ENCODE data around the gene UBIAD1.
"Not testable (repeated sequence)": the region's sequence is repeated elsewhere in the genome, so short reads cannot be mapped to it uniquely, and the experiment has no call there.

UBIAD1 gene

DNA sequence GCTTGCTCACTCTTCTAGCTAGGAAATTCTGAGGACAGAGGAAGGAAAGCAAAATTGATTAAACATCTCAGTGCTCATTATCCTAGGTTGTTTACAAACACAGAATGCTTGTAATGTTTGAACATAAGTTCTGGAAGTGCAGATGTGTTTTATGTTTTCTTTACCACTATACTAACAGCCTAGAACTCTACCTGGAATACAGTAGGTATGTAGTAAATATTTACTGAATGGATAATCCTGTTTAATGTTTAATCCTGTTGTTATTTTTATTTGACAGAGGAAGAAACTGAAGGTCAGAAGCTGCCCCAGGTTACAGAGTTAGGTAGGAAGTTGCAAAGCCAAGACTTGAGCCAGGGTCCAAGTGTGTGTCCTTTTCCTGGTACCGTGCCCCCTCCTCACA lies 16.7 kb upstream of the UBIAD1 start:
- no peak for DNase-seq
- Mint-ChIP-seq H3K36me3 (ENCODE audit: low read depth) (peaks cover 67% of the 10 kb centered on the region), H3K4me1 (peaks cover 1% of the 10 kb centered on the region), H3K4me3 (no peak overlapping the region), H3K9me3 (peaks cover under 1% of the 10 kb centered on the region), H3K27me3 (ENCODE audit: low read depth, poor library complexity) (peaks cover 2% of the 10 kb centered on the region), H3K27ac (no peak overlapping the region)
- TF ChIP-seq, protein P1, sequence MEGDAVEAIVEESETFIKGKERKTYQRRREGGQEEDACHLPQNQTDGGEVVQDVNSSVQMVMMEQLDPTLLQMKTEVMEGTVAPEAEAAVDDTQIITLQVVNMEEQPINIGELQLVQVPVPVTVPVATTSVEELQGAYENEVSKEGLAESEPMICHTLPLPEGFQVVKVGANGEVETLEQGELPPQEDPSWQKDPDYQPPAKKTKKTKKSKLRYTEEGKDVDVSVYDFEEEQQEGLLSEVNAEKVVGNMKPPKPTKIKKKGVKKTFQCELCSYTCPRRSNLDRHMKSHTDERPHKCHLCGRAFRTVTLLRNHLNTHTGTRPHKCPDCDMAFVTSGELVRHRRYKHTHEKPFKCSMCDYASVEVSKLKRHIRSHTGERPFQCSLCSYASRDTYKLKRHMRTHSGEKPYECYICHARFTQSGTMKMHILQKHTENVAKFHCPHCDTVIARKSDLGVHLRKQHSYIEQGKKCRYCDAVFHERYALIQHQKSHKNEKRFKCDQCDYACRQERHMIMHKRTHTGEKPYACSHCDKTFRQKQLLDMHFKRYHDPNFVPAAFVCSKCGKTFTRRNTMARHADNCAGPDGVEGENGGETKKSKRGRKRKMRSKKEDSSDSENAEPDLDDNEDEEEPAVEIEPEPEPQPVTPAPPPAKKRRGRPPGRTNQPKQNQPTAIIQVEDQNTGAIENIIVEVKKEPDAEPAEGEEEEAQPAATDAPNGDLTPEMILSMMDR (IDR thresholded peaks at IDR 0.05), result no peak

- peak; percentile 94 for DNase-seq
- Mint-ChIP-seq H3K27me3 (ENCODE audit: low read depth, poor library complexity) (peaks cover 8% of the 10 kb centered on the region), H3K27ac (peak within 1 kb of the TSS; percentile 51), H3K9me3 (no peaks in the 10 kb centered on the region), H3K4me3 (peak within 1 kb of the TSS; percentile 93), H3K36me3 (ENCODE audit: low read depth) (peaks cover 21% of the 10 kb centered on the region), H3K4me1 (peaks cover 9% of the 10 kb centered on the region)
- TF ChIP-seq, protein P1 (IDR thresholded peaks at IDR 0.05), result no peak
These were observed 10.6 kb upstream of the UBIAD1 start, which contains the start of gene MTOR for GRCh38 chr1:11262171-11263049. Gene MTOR (minus strand): TSS chr1:11262551. CDS start chr1:11259409, 3,142 bp downstream.

DNA sequence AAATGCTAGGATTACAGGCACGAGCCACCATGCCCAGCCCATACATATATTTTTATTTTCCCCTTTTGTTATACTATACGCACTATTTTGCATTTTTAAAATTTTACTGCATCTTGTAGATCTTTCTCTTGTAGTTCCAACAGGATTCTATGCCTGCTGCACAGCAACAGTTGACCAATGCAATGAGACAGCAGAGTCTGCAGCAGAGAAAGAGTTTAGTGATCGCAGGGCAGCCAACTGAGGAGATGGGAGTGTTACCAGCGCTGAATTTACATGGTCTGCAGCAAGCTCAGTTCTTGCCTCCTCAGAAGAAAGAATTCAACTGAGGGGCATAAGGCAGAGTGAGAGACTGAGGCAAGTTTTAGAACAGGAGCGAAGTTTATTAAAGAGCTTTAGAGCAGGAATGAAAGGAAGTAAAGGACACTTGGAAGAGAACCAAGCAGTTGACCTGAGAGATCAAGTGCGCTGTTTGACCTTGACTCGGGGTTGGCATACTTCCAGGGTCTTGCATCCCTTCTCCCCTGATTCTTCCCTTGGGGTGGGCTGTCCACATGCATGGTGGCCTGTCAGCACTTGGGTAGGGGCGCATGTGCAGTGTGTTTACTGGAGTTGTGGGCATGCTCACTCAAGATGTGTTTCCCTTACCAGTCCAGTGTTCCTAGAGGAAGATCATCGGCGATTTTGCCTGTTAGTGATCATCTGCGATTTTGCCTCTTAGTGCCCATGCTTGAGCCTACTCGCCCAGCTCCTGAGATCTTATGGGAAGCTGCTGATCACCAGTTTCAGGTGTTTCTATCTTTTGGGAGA lies 6.5 kb upstream of the UBIAD1 start:
- H3K4me1 Mint-ChIP-seq, result peaks cover 6% of the 10 kb centered on the region
- no peaks in the 10 kb centered on the region for H3K9me3 Mint-ChIP-seq
- TF ChIP-seq, protein P1 (IDR thresholded peaks at IDR 0.05), result no peak
- no peak for DNase-seq
- no peaks in the 10 kb centered on the region for H3K36me3 Mint-ChIP-seq (ENCODE audit: low read depth)
- H3K4me3 Mint-ChIP-seq, result no peak overlapping the region
- H3K27ac Mint-ChIP-seq, result no peak overlapping the region
- peaks cover 5% of the 10 kb centered on the region for H3K27me3 Mint-ChIP-seq (ENCODE audit: low read depth, poor library complexity)

GRCh38 chr1:11267350-11268337 lies 5.4 kb upstream of the UBIAD1 start:
- not testable (repeated sequence) for H3K4me3 Mint-ChIP-seq; H3K27me3 Mint-ChIP-seq (ENCODE audit: low read depth, poor library complexity); H3K27ac Mint-ChIP-seq; DNase-seq; H3K36me3 Mint-ChIP-seq (ENCODE audit: low read depth); H3K4me1 Mint-ChIP-seq; H3K9me3 Mint-ChIP-seq

DNA sequence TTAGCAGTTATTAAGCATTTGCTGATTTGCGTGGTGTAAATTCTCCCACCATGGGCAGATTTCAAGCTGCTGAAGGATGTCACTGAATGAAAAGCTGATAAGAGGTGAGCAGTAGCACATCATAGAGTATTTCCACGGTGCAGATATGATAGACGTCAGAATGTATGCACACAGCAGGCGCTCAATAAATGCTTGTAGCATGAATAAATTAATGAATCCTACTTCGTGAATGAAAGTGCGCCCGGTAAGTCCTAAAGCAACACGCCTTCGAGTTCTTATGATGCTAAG lies 510 bp upstream of the UBIAD1 start:
- peaks cover 8% of the 10 kb centered on the region for H3K36me3 Mint-ChIP-seq (ENCODE audit: low read depth)

More for the DNA sequence above, 510 bp upstream of the UBIAD1 start:
- DNase-seq, result no peak
- TF ChIP-seq, protein P1 (IDR thresholded peaks at IDR 0.05), result no peak
- Mint-ChIP-seq H3K9me3 (no peaks in the 10 kb centered on the region), H3K4me1 (peaks cover 23% of the 10 kb centered on the region), H3K4me3 (peak overlapping the region; percentile 53), H3K27me3 (ENCODE audit: low read depth, poor library complexity) (no peaks in the 10 kb centered on the region), H3K27ac (no peak overlapping the region)
